Hematopoietic multipotent progenitor cell treated with erythropoietin and hydrocortisone succinate and interleukin-3 and kit ligand, for 8 days (in vitro differentiated cells): ENCODE data around the gene SLC1A4.
A peak's percentile ranks its signal among the peaks of the same experiment; 100 is the strongest.
"Not testable (repeated sequence)": the region's sequence is repeated elsewhere in the genome, so short reads cannot be mapped to it uniquely, and the experiment has no call there.

Experiments
- DNase-seq: peaks from one replicate; pipeline ENCODE4 v3.0.0-alpha.2; 2015

Gene SLC1A4

DNA sequence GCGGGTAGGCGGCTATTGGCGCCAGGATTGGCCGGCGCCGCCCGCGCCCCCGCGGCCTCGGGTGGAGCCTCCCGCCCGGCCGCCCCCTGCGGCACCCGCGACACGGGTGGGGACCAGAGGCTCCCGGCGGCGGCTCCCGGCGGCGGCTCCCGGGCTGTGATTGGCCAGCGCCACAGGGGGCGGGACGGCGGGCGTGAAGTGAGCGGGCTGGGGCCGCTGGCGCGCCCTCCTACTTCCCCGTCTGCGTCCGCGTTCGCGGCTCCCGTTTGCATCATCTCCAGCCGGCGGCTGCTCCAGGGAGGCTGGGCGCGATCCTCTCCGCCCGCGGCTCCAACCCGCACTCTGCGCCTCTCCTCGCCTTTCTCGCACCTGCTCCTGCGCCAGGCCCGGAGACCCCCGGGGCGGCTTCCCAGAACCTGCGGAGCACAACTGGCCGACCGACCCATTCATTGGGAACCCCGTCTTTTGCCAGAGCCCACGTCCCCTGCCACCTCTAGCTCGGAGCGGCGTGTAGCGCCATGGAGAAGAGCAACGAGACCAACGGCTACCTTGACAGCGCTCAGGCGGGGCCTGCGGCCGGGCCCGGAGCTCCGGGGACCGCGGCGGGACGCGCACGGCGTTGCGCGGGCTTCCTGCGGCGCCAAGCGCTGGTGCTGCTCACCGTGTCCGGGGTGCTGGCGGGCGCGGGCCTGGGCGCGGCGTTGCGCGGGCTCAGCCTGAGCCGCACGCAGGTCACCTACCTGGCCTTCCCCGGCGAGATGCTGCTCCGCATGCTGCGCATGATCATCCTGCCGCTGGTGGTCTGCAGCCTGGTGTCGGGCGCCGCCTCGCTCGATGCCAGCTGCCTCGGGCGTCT is at the start of gene SLC1A4:
TSS of gene SLC1A4 (plus strand) at position 274 of the 856 bp plus-strand sequence. CDS start at position 519, 245 bp downstream.
- peak; percentile 83 for DNase-seq

- no peak for DNase-seq
These were observed 48.1 kb upstream of the SLC1A4 start for GRCh38 chr2:64941143-64941542.

DNA sequence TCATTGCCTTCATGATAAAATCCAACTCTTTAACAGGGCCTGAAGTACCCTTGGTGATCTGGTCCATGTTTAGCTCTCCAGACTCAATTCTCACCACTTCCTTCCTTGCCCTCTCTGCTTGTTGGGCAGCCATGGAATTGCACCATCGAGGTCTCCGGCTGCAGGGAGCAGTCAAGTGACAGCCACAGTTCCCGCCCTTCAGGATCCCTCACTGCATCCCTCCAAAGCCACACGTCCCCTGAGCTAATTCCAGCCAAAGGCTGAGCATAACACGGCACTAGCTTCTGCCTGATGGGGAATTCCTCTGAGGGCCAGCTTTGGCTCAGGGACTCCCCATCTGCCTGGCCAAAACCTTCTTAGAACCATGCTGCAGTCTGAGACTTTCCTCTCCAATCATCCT is 47.4 kb upstream of the SLC1A4 start:
- no peak for DNase-seq

GRCh38 chr2:64942693-64943092 is 46.5 kb upstream of the SLC1A4 start:
- no peak for DNase-seq

- no peak for DNase-seq
These were observed 45.6 kb upstream of the SLC1A4 start for GRCh38 chr2:64943387-64944150.

DNA sequence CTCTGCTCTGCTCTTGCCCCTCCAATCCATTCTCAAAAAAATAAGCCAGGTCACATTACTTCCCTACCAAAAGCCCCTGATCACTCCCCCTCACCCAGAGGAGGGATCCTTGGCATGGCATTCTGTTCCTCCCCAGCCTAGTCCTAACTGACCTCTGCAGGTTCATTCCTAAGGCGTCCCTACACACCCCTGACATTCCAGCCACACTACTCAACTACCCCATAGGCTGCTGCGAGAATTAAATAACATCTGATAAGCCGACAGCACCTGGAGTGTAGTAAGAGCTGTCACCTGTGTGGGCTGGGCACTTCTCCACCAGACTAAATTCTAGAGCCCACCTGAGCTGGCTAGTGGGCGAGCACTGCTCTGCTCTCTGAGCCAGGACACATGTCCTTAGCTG is 44.7 kb upstream of the SLC1A4 start:
- no peak for DNase-seq

GRCh38 chr2:64945973-64946768 is 43.0 kb upstream of the SLC1A4 start:
- DNase-seq: peak; percentile 57

DNA sequence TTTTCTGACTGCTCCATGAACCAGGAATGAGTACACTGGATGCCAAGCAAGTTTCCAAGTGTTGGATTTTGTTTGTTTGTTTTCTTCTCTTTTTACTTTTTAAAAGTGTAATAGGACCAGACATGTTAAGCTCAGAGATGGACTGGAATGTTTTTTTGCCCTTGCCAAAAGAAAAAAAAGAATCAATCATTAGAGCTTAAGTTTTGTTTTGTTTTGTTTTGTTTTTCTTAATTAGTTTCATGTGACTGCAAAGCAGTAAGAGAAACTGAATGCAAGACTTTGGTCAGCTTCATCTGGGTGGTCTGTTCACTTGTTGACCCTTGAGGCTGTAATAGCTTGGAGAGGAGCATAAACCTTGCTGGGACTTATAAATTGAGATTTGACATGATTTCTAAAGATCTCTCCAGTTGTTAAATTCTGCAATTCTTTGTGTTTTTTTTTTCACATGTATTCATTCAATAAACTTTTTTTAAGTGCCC is 42.4 kb upstream of the SLC1A4 start:
- no peak for DNase-seq

DNA sequence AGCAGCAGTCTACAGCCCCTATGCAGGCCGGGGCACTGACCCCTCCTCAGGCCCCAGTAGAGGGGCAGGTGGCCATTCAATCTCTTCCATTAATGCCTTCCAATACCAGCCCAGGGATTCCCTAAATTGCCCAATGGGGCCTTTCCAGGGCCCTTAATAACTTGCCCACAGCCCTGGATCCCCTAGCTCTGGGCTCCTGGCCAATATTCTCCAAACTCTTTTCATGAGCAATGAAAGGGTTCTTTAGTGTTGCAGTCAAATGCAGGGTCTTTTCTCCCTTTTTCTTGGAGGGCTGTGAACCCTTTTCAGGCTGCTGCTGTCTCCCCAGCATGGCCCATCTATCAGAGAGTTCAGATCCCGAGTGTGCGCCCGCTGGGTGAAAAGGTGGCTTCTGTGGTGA is 41.3 kb upstream of the SLC1A4 start:
- no peak for DNase-seq

DNA sequence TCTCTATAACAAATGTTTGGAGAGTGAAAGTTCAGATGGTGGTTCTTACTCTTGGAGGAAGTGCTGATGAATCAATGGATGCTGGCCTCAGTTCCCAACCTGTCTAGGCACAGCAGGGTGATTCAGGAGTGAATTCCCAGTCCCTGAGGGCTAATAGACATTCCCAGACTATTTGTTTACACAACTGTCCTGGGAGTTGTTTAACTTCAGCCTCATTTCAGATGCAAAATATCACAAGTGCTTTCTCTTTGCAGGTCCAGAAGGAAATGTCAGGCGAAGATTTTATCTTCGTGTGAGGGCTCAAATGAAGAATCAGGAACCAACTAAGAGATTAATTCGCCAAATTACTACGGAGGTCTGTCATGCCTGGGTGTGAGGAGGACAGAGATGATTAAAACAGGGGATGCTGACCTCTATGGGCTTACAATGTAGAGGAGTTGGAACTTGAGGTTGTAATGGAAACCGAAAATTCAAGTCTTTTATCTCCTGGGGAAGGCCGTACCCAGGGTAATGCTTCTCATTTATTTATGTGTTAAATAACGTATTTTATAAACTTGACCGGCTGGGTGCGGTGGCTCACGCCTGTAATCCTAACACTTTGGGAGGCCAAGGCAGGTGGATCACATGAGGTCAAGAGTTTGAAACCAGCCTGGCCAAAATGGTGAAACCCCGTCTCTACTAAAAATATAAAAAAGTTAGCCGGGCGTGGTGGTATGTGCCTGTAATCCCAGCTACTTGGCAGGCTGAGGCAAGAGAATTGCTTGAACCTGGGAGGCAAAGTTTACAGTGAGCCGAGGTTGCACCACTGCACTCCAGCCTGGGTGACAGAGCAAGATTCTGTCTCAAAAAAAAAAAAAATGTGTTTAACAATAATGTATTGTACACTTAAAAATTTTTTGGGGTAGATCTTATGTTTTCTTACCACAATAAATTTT is 38.7 kb upstream of the SLC1A4 start:
- no peak for DNase-seq

DNA sequence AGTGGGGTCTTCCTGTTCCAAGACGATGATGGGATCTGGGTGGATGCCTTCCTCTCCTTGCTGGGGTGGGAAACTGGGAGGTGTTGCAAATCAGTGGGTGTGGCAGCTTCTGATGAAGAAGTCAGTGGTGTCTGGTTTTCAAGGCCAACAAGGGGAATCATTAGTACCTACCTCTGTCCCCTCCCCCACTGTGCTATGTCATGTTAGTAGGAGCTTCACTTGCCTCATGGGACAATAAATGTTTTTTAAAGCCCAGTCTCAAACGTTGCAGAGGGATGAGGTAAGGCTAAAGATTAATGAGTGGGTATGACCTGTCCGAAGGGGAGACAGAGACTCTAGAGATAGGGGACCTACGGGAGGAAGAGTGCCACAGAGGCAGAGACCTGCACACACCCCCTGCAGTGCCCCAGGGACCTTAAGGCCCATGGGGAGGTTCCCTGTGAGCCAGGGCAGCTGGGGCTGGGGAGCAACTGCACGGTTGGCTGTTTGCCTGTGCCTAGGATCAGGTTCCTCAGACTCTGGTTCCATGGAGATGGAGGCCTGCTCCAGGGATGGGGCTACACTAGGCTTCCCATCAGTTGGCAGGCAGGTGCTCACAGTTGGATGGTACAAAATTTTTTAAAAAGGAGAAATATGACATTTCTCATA is 37.8 kb upstream of the SLC1A4 start:
- DNase-seq: no peak

DNA sequence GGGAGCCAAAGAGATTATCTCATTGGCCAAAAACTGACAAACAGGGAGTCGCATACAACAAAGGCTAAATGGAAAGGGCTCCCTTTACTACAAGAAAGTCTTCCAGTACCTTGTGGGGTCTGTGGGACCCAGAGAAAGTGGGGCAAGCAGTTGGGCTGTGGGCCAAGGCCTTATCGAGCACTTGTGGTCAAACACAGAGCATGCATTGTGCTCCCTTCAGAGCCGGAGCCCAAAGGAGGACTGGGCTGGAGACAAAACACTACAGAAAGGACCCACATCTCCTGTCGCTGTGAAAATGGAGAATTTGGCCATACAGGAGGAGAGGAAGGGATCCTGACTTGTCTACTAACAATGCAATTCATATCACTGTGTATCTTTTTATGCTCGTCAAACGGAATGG is 37.1 kb upstream of the SLC1A4 start:
- no peak for DNase-seq

GRCh38 chr2:64952511-64953482 is 36.4 kb upstream of the SLC1A4 start:
- DNase-seq: no peak

GRCh38 chr2:64955467-64955866 is 33.7 kb upstream of the SLC1A4 start:
- DNase-seq: no peak

GRCh38 chr2:64957109-64957903 is 31.9 kb upstream of the SLC1A4 start:
- no peak for DNase-seq

DNA sequence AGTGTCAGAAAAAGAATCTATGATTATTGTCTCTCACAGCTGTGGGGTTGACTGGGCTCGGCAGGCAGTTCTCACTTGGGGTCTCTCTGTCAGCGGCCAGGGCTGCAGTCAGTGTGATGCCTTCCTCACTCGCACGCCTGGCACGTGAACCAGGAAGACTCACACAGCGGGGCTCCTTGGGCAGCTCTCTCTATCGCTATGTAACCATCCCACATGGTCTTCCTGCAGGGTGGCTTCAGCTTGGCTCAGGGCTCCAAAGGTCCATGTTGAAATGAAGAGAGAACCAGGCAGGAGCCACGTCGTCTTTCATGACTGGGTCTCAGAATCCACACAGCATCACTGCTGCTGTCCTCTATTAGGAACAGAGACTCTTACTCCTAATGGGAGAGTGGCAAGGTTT is 30.6 kb upstream of the SLC1A4 start:
- DNase-seq: no peak

- DNase-seq: no peak
These were observed 28.4 kb upstream of the SLC1A4 start for GRCh38 chr2:64960819-64961218.

- not testable (repeated sequence) for DNase-seq
These were observed 26.1 kb upstream of the SLC1A4 start for GRCh38 chr2:64963138-64963537.

DNA sequence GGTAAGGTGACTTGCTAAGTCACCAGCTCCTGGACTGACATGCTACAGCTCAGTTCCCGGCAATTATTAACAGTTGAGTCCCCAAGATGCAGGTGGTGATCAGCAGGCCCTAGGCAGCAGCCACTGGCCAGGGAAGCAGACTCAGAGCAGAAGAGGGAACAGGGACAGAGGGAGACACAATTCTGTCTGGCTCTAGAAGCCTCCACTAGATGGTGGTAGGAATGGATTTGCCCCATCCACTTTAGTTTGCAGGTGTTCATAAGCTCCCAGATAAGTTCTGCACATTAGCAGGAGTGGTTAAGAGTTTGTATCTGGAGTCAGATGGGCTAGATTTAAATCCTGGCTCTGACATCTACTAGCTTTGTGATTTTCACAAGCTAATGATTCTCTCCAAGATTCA is 25.5 kb upstream of the SLC1A4 start:
- DNase-seq: no peak
